GM23338 (cell line): ENCODE data around the gene AVP. TPM values are rescaled to one million over a fixed set of nuclear protein-coding genes. Genes with fewer than 3 reads are reported as not detected.

Source experiments
- ATAC-seq: fragments of 200-7000 bp; cut with Tn5 transposase; 3 replicates; pipeline ENCODE4 v1.9.1; 2020
- DNase-seq: peaks from one replicate; pipeline ENCODE4 v3.0.0-alpha.2; 2015; ENCODE audit warnings: low spot score
- H2AFZ ChIP-seq: fragments of 200-600 bp; sonication (generic); 2 replicates; pipeline ENCODE4 v1.8.0; 2016; ENCODE audit warnings: antibody characterized with exemption, mild to moderate bottlenecking, moderate library complexity
- H3F3A ChIP-seq: fragments of 200-600 bp; sonication (generic); replicated peaks from 2 replicates; pipeline ENCODE4 v1.8.0; 2017; ENCODE audit warnings: antibody characterized with exemption, mixed run types, low read depth
- H3K27ac ChIP-seq: fragments of 200-600 bp; sonication (generic); 2 replicates; pipeline ENCODE4 v1.6.1; 2016; ENCODE audit warnings: low read depth
- H3K27me3 ChIP-seq: fragments of 200-600 bp; sonication (generic); 2 replicates; pipeline ENCODE4 v1.8.0; 2016; ENCODE audit warnings: mild to moderate bottlenecking, mixed run types, moderate library complexity; ENCODE audit not compliant: insufficient read depth
- H3K36me3 ChIP-seq: fragments of 200-600 bp; sonication (generic); 2 replicates; pipeline ENCODE4 v1.8.0; 2016; ENCODE audit warnings: mild to moderate bottlenecking; ENCODE audit not compliant: insufficient read depth
- H3K4me1 ChIP-seq: fragments of 200-600 bp; sonication (generic); 2 replicates; pipeline ENCODE4 v1.8.0; 2016; ENCODE audit warnings: mild to moderate bottlenecking, moderate library complexity; ENCODE audit not compliant: insufficient read depth
- H3K4me2 ChIP-seq: fragments of 200-600 bp; sonication (generic); 2 replicates; pipeline ENCODE4 v1.7.1; 2017; ENCODE audit warnings: mixed run types
- H3K4me3 ChIP-seq: fragments of 200-600 bp; sonication (generic); 2 replicates; pipeline ENCODE4 v1.6.1; 2016; ENCODE audit warnings: mixed run types
- H3K79me2 ChIP-seq: fragments of 200-600 bp; sonication (generic); replicated peaks from 2 replicates; pipeline ENCODE4 v1.8.0; 2017; ENCODE audit warnings: mild to moderate bottlenecking; ENCODE audit not compliant: insufficient read depth
- H3K9me2 ChIP-seq: fragments of 200-600 bp; sonication (generic); 2 replicates; pipeline ENCODE4 v1.8.0; 2017; ENCODE audit not compliant: insufficient read depth
- H4K20me1 ChIP-seq: fragments of 200-600 bp; sonication (generic); replicated peaks from 2 replicates; pipeline ENCODE4 v1.8.0; 2017; ENCODE audit warnings: mild to moderate bottlenecking; ENCODE audit not compliant: insufficient read depth
- H3K27ac Mint-ChIP-seq: 2 replicates; pipeline ENCODE4 v1.8.0; 2020; ENCODE audit warnings: inconsistent platforms, mild to moderate bottlenecking, moderate library complexity, mixed read lengths
- H3K27me3 Mint-ChIP-seq: 3 replicates; pipeline ENCODE4 v1.8.0; 2022; ENCODE audit warnings: low read depth, mild to moderate bottlenecking, moderate library complexity, mixed read lengths, inconsistent platforms; ENCODE audit not compliant: insufficient read depth, poor library complexity
- H3K36me3 Mint-ChIP-seq: 3 replicates; pipeline ENCODE4 v1.8.0; 2021; ENCODE audit warnings: low read depth, mild to moderate bottlenecking, inconsistent platforms, moderate library complexity, mixed read lengths
- H3K4me1 Mint-ChIP-seq: 3 replicates; pipeline ENCODE4 v1.8.0; 2020; ENCODE audit warnings: mild to moderate bottlenecking, inconsistent platforms, mixed read lengths
- H3K4me3 Mint-ChIP-seq: 3 replicates; pipeline ENCODE4 v1.8.0; 2021; ENCODE audit warnings: moderate library complexity, mild to moderate bottlenecking, inconsistent platforms, mixed read lengths
- H3K9me3 Mint-ChIP-seq: 3 replicates; pipeline ENCODE4 v1.8.0; 2020; ENCODE audit warnings: moderate library complexity, mild to moderate bottlenecking, inconsistent platforms, mixed read lengths
- CTCF ChIP-seq, 2 experiments: fragments of 200-600 bp in 1 of 2; sonication (generic) in 1 of 2; conservative IDR thresholded peaks; 2 replicates each; pipeline versions ENCODE4 v1.5.1 to v1.6.1; 2016 to 2017; ENCODE audit warnings: antibody characterized with exemption in 2 of 2, low read depth in 2 of 2, mild to moderate bottlenecking in 2 of 2, moderate library complexity in 1 of 2
- ETS1 ChIP-seq: IDR thresholded peaks from 2 replicates; pipeline ENCODE4 v1.6.1; 2016; ENCODE audit warnings: antibody characterized with exemption
- EZH2phosphoT487 ChIP-seq: fragments of 200-600 bp; sonication (generic); IDR thresholded peaks from one replicate; pipeline ENCODE4 v1.8.1; 2018; ENCODE audit warnings: antibody characterized with exemption; ENCODE audit not compliant: unreplicated experiment
- JUNB ChIP-seq: IDR thresholded peaks from one replicate; pipeline ENCODE4 v1.6.1; 2016; ENCODE audit warnings: antibody characterized with exemption; ENCODE audit not compliant: unreplicated experiment
- POLR2AphosphoS5 ChIP-seq: IDR thresholded peaks from 2 replicates; pipeline ENCODE4 v1.6.1; 2016; ENCODE audit warnings: antibody characterized with exemption, low read depth
- REST ChIP-seq: IDR thresholded peaks from one replicate; pipeline ENCODE4 v1.6.1; 2018; ENCODE audit warnings: antibody characterized with exemption; ENCODE audit not compliant: unreplicated experiment
- STAT1 ChIP-seq: IDR thresholded peaks from one replicate; pipeline ENCODE4 v1.6.1; 2016; ENCODE audit warnings: antibody characterized with exemption; ENCODE audit not compliant: unreplicated experiment
- ZNF114 ChIP-seq: fragments of 250-450 bp; sonication (Bioruptor Pico); IDR thresholded peaks from 2 replicates; pipeline ENCODE4 v1.5.0; 2020; ENCODE audit warnings: mild to moderate bottlenecking, moderate library complexity
- ZNF331 ChIP-seq: fragments of 250-450 bp; sonication (Bioruptor Pico); IDR thresholded peaks from 2 replicates; pipeline ENCODE4 v1.5.0; 2020; ENCODE audit warnings: low read depth, mild to moderate bottlenecking, moderate library complexity
- ZNF462 ChIP-seq: fragments of 250-450 bp; sonication (Bioruptor Pico); IDR thresholded peaks from 2 replicates; pipeline ENCODE4 v1.5.0; 2020; ENCODE audit warnings: mild to moderate bottlenecking, moderate library complexity
- polyA plus RNA-seq: library from polyadenylated mRNA; unstranded; fragments of >200 nt; fragmentation: Nextera tagmentation; extraction: Ambion mirVana; gene quantifications from 2 replicates; pipeline ENCODE4 v1.2.1, GENCODE V29; 2016
- total RNA-seq: library from RNA; depleted of rRNA; stranded (reverse); fragments of >200 nt; shearing (Covaris generic); gene quantifications from 2 replicates; pipeline ENCODE4 v1.2.3, GENCODE V29; 2014

AVP gene
- total and polyA plus RNA-seq, 2 experiments from 2014 or later, result 0.60 TPM; not detected in 1

- Histone ChIP-seq H3F3A (0 out of 2 replicates have a peak, but pooled peaks cover 3% of the 10 kb centered on the region), H3K4me2 (no peak overlapping the region), H3K27ac (no peak overlapping the region), H3K79me2 (no peaks in the 10 kb centered on the region), H3K36me3 (no peaks in the 10 kb centered on the region), H4K20me1 (no peaks in the 10 kb centered on the region), H3K4me3 (no peak overlapping the region), H3K27me3 (peaks cover 42% of the 10 kb centered on the region), H2AFZ (no peak overlapping the region), H3K4me1 (peaks cover 7% of the 10 kb centered on the region; the same call in 1 of the 2 replicates), H3K9me2 (0 out of 2 replicates have a peak, but pooled peaks cover 3% of the 10 kb centered on the region)
- ATAC-seq (no peak), DNase-seq (no peak)
- Mint-ChIP-seq H3K4me3 (peak overlapping the region; percentile 70; the same call in 1 of the 3 replicates), H3K27ac (no peak overlapping the region), H3K4me1 (peaks cover 23% of the 10 kb centered on the region), H3K36me3 (no peaks in the 10 kb centered on the region), H3K9me3 (no peaks in the 10 kb centered on the region), H3K27me3 (peaks cover 28% of the 10 kb centered on the region)
- TF ChIP-seq ETS1, result no peak
- TF ChIP-seq EZH2phosphoT487, result no peak
- TF ChIP-seq ZNF114 (CRISPR knock-in tag), result no peak
- TF ChIP-seq POLR2AphosphoS5, result no peak
- no peak for TF ChIP-seq ZNF331 (CRISPR knock-in tag)
- no peak for TF ChIP-seq JUNB
- no peak for TF ChIP-seq STAT1
- TF ChIP-seq ZNF462 (CRISPR knock-in tag), result no peak
- TF ChIP-seq REST, result no peak
- no peak for TF ChIP-seq CTCF (conservative IDR thresholded peaks at IDR 0.05; ENCODE audit: low read depth in 2 of 2)
Measured at GRCh38 chr20:3070725-3071124, 13.8 kb downstream of the AVP start.
